T-cell (primary cell): ENCODE measurements around the gene GATA2. TPM values are rescaled to one million over a fixed set of nuclear protein-coding genes. Genes with fewer than 3 reads are reported as not detected.
A peak's percentile ranks its signal among the peaks of the same experiment; 100 is the strongest.

Experiments
- ATAC-seq, 4 experiments: fragments of 200-7000 bp in 3 of 4; fragments of 150-1000 bp in 1 of 4; cut with Tn5 transposase; replicated peaks in 1 of 4; 1 replicate in 3 of 4; 2 replicates in 1 of 4; pipeline ENCODE4 v1.10.0; 2021; ENCODE audit warnings: moderate library complexity in 3 of 4, mild to moderate bottlenecking in 2 of 4, moderate number of reproducible peaks in 1 of 4
- CTCF ChIA-PET, 2 donors: fragments of 300-600 bp; sonication (Branson Sonifier 250); formaldehyde crosslinking; loops; one replicate each; lab custom pipeline; 2022; ENCODE audit warnings: antibody characterized with exemption in 2 of 2; lab: Charles Lee
- POLR2A ChIA-PET, 2 donors: fragments of 300-600 bp; sonication (Branson Sonifier 250); formaldehyde crosslinking; loops; one replicate each; lab custom pipeline; 2022; ENCODE audit warnings: antibody characterized with exemption in 2 of 2; lab: Charles Lee
- DNase-seq, 35 experiments: peaks; one replicate each; pipeline versions ENCODE4 v3.0.0 to v3.0.0-alpha.2; 2013 to 2023
- H3K27ac ChIP-seq: one replicate; pipeline ENCODE4 v1.5.1; 2013; ENCODE audit warnings: low read length
- H3K27me3 ChIP-seq, 2 experiments: replicated peaks in 1 of 2; 1 replicate in 1 of 2; 2 replicates in 1 of 2; pipeline versions ENCODE4 v1.6.1 to v1.7.0; 2013; ENCODE audit warnings: low read length in 1 of 2, mixed read lengths in 1 of 2; ENCODE audit not compliant: control insufficient read depth in 2 of 2, insufficient read depth in 2 of 2; ENCODE audit errors: extremely low read depth in 1 of 2
- H3K36me3 ChIP-seq, 2 donors: 1 replicate in 1 of 2; 2 replicates in 1 of 2; pipeline versions ENCODE4 v1.6.1 to v1.7.0; 2013; ENCODE audit warnings: low read length in 1 of 2; ENCODE audit not compliant: control insufficient read depth in 2 of 2, insufficient read depth in 1 of 2; ENCODE audit errors: extremely low read depth in 1 of 2
- H3K4me1 ChIP-seq, 2 experiments: 1 replicate in 1 of 2; 2 replicates in 1 of 2; pipeline versions ENCODE4 v1.6.1 to v1.7.0; 2013; ENCODE audit warnings: low read length in 2 of 2, mixed read lengths in 1 of 2; ENCODE audit not compliant: insufficient read depth in 2 of 2, control insufficient read depth in 1 of 2; ENCODE audit errors: extremely low read depth in 1 of 2
- H3K4me3 ChIP-seq, 2 donors: 1 replicate in 1 of 2; 2 replicates in 1 of 2; pipeline versions ENCODE4 v1.5.1 to v1.7.0; 2013; ENCODE audit warnings: mild to moderate bottlenecking in 2 of 2, low read length in 1 of 2, moderate library complexity in 1 of 2; ENCODE audit not compliant: control insufficient read depth in 1 of 2; ENCODE audit errors: extremely low read depth in 1 of 2
- H3K9me3 ChIP-seq: 2 replicates; pipeline ENCODE4 v1.7.0; 2013
- H3K27ac Mint-ChIP-seq, 2 donors: one replicate each; pipeline ENCODE4 v1.8.0; 2020 to 2021; ENCODE audit warnings: mild to moderate bottlenecking in 2 of 2, mixed read lengths in 2 of 2
- H3K27me3 Mint-ChIP-seq, 2 donors: one replicate each; pipeline ENCODE4 v1.8.0; 2021 to 2022; ENCODE audit warnings: mixed read lengths in 2 of 2
- H3K36me3 Mint-ChIP-seq: one replicate; pipeline ENCODE4 v1.8.0; 2021; ENCODE audit warnings: mixed read lengths
- H3K4me1 Mint-ChIP-seq, 3 donors: one replicate each; pipeline ENCODE4 v1.8.0; 2020 to 2022; ENCODE audit warnings: mixed read lengths in 3 of 3, mild to moderate bottlenecking in 1 of 3
- H3K4me3 Mint-ChIP-seq, 3 donors: one replicate each; pipeline ENCODE4 v1.8.0; 2020 to 2022; ENCODE audit warnings: mild to moderate bottlenecking in 3 of 3, mixed read lengths in 3 of 3, moderate library complexity in 3 of 3
- H3K9me3 Mint-ChIP-seq, 3 donors: one replicate each; pipeline ENCODE4 v1.8.0; 2020 to 2022; ENCODE audit warnings: mixed read lengths in 3 of 3
- WGBS: methylation state at CpG from one replicate; pipeline ENCODE4 v1.1.5; 2013; ENCODE audit warnings: missing lambda C conversion rate; ENCODE audit not compliant: insufficient coverage; 5-methylcytosine and 5-hydroxymethylcytosine counted together
- total RNA-seq, 35 experiments: library from RNA in 6 of 35; stranded (reverse) in 6 of 35; fragments of 120-200 nt in 1 of 35; gene quantifications; one replicate each; pipeline versions ENCODE4 v1.2.1 to v1.2.4 and lab custom pipeline; 2013 to 2026

GATA2 gene
- total RNA-seq, 5 donors from 2014 or later (not counting 1 experiment from before 2014, with no cell fraction given): 0.98 to 4.6 (median 3.5) TPM

GRCh38 chr3:128489927-128490649 is 2.9 kb downstream of the GATA2 start:
- peaks cover 0 to 97% of the 10 kb centered on the region in 2 experiments for H3K27me3 ChIP-seq

GRCh38 chr3:128489674-128489926 is 3.4 kb downstream of the GATA2 start:
- peaks cover 10 to 73% of the 10 kb centered on the region in 2 experiments for H3K4me1 ChIP-seq
- Mint-ChIP-seq H3K27ac (no peak overlapping the region), H3K36me3 (no peaks in the 10 kb centered on the region), H3K9me3 (no peaks in the 10 kb centered on the region), H3K27me3 (peaks cover 49 to 74% of the 10 kb centered on the region in 2 donors), H3K4me3 (peak overlapping the region; percentile 67 to 85 (median 75)), H3K4me1 (peaks cover 33 to 51% (median 35%) of the 10 kb centered on the region in 3 donors)
- H3K9me3 ChIP-seq: no peaks in the 10 kb centered on the region
- peak in 2 of 35 experiments; percentile 21 to 24 for DNase-seq
- no peaks in the 10 kb centered on the region for H3K36me3 ChIP-seq
- no peak overlapping the region for H3K27ac ChIP-seq
- peak in 1 of 4 experiments; percentile 3 for ATAC-seq
- ChIA-PET POLR2A (no interaction called here), CTCF (interaction anchor here in 1 of 2 donors (0.5 to 1.0 kb wide), 2 partner anchors 62 to 336 kb away, joined by 4 to 5 read pairs; no protein-coding TSS in a partner anchor)
- peak overlapping the region; percentile 34 to 64 for H3K4me3 ChIP-seq
- under 1% methylated on average over 26 of the region's 26 CpGs for WGBS
- peaks cover 0 to 98% of the 10 kb centered on the region in 2 experiments for H3K27me3 ChIP-seq

More at GRCh38 chr3:128489927-128490649, 2.9 kb downstream of the GATA2 start:
- Mint-ChIP-seq H3K27ac (no peak overlapping the region), H3K4me1 (peaks cover 33 to 49% (median 35%) of the 10 kb centered on the region in 3 donors), H3K36me3 (no peaks in the 10 kb centered on the region), H3K27me3 (peaks cover 48 to 73% of the 10 kb centered on the region in 2 donors), H3K9me3 (no peaks in the 10 kb centered on the region), H3K4me3 (peak overlapping the region; percentile 67 to 85 (median 75))
- no peaks in the 10 kb centered on the region for H3K36me3 ChIP-seq
- H3K4me3 ChIP-seq: peak overlapping the region; percentile 34 to 64
- peaks cover 10 to 73% of the 10 kb centered on the region in 2 experiments for H3K4me1 ChIP-seq
- ChIA-PET POLR2A (no interaction called here), CTCF (interaction anchor here in 1 of 2 donors (0.5 to 1.0 kb wide), 2 partner anchors 62 to 336 kb away, joined by 4 to 5 read pairs; no protein-coding TSS in a partner anchor)
- no peak overlapping the region for H3K27ac ChIP-seq
- no peaks in the 10 kb centered on the region for H3K9me3 ChIP-seq
- WGBS: 2% methylated on average over 61 of the region's 61 CpGs
- DNase-seq (peak in 4 of 35 experiments; percentile 15 to 31 (median 23)), ATAC-seq (peak in 1 of 4 experiments; percentile 7)

- CTCF ChIA-PET: interaction anchor here in 1 of 2 donors (0.5 to 1.0 kb wide), 3 partner anchors 62 to 901 kb away, joined by 3 to 5 read pairs (median 4); no protein-coding TSS in a partner anchor
- POLR2A ChIA-PET: no interaction called here
- Histone ChIP-seq H3K4me3 (peak overlapping the region; percentile 34 to 64), H3K27me3 (peaks cover 0 to 98% of the 10 kb centered on the region in 2 experiments), H3K4me1 (peaks cover 10 to 75% of the 10 kb centered on the region in 2 experiments), H3K9me3 (no peaks in the 10 kb centered on the region), H3K27ac (no peak overlapping the region), H3K36me3 (no peaks in the 10 kb centered on the region)
- Mint-ChIP-seq H3K4me1 (peaks cover 35 to 49% (median 37%) of the 10 kb centered on the region in 3 donors), H3K27me3 (peaks cover 48 to 74% of the 10 kb centered on the region in 2 donors), H3K4me3 (peak overlapping the region; percentile 64 to 85 (median 72)), H3K27ac (no peak overlapping the region), H3K9me3 (no peaks in the 10 kb centered on the region), H3K36me3 (no peaks in the 10 kb centered on the region)
- ATAC-seq: peak in 1 of 4 experiments; percentile 9
- DNase-seq: peak in 5 of 35 experiments; percentile 25 to 48 (median 29)
- WGBS: 2% methylated on average over 66 of the region's 71 CpGs
Observed at GRCh38 chr3:128488991-128489673, 3.9 kb downstream of the GATA2 start.

GRCh38 chr3:128488636-128488990 is 4.4 kb downstream of the GATA2 start:
- Histone ChIP-seq H3K4me1 (peaks cover 10 to 80% of the 10 kb centered on the region in 2 experiments), H3K36me3 (no peaks in the 10 kb centered on the region), H3K27me3 (peaks cover 0 to 98% of the 10 kb centered on the region in 2 experiments), H3K27ac (no peak overlapping the region), H3K4me3 (peak overlapping the region; percentile 31 to 64), H3K9me3 (no peaks in the 10 kb centered on the region)
- Mint-ChIP-seq H3K36me3 (no peaks in the 10 kb centered on the region), H3K9me3 (no peaks in the 10 kb centered on the region), H3K27ac (no peak overlapping the region), H3K27me3 (peaks cover 45 to 74% of the 10 kb centered on the region in 2 donors), H3K4me1 (peaks cover 38 to 52% (median 43%) of the 10 kb centered on the region in 3 donors), H3K4me3 (peak overlapping the region; percentile 64 to 85 (median 72))
- POLR2A ChIA-PET: no interaction called here
- WGBS: 6% methylated on average over 3 of the region's 21 CpGs
- ATAC-seq (no peak), DNase-seq (no peak)
- CTCF ChIA-PET: interaction anchor here in 1 of 2 donors (0.6 kb wide), 1 partner anchor 900 kb away, joined by 3 read pairs; no protein-coding TSS in a partner anchor

GRCh38 chr3:128487813-128488635 is 5.0 kb downstream of the GATA2 start:
- H3K4me1 Mint-ChIP-seq: peaks cover 43 to 55% (median 48%) of the 10 kb centered on the region in 3 donors

More at GRCh38 chr3:128487813-128488635, 5.0 kb downstream of the GATA2 start:
- Histone ChIP-seq H3K36me3 (no peaks in the 10 kb centered on the region), H3K4me1 (peaks cover 10 to 81% of the 10 kb centered on the region in 2 experiments), H3K27ac (no peak overlapping the region), H3K27me3 (peaks cover 0 to 98% of the 10 kb centered on the region in 2 experiments), H3K9me3 (no peaks in the 10 kb centered on the region), H3K4me3 (peak overlapping the region; percentile 34 to 64)
- ATAC-seq: peak; percentile 15 to 31 (median 18)
- Mint-ChIP-seq H3K36me3 (no peaks in the 10 kb centered on the region), H3K4me3 (peak overlapping the region; percentile 50 to 85 (median 81)), H3K9me3 (no peaks in the 10 kb centered on the region), H3K27ac (no peak overlapping the region), H3K27me3 (peaks cover 44 to 76% of the 10 kb centered on the region in 2 donors)
- peak in 2 of 35 experiments; percentile 20 to 34 for DNase-seq
- POLR2A ChIA-PET: no interaction called here
- CTCF ChIA-PET: interaction anchor here in 1 of 2 donors (0.6 kb wide), 1 partner anchor 899 kb away, joined by 3 read pairs; no protein-coding TSS in a partner anchor
- WGBS: 2% methylated on average over 55 of the region's 68 CpGs
